ENCODE measurements around the gene TRIM6. TPM values are rescaled to one million over a fixed set of nuclear protein-coding genes. Genes with fewer than 3 reads are reported as not detected.
A peak's percentile ranks its signal among the peaks of the same experiment; 100 is the strongest.

Gene TRIM6
- total RNA-seq, 4 donors from 2014 or later, result 0.15 to 0.35 (median 0.28) TPM

DNA sequence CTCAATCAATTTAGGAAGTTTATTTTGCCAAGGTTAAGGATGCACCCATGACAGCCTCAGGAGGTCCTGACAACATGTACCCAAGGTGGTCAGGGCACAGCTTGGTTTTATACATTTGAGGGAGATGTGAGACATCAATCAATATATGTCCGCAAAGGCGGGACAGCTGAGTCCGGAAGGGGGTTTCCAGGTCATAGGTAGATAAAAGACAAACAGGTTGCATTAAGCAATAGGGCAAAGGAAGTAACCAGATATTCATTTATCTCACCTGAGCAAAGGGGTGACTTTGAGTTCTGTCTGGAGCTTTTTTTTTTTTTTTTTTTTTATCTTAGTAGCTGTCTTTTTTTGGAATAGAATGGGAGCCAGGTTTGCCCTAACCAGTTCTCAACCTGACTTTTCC is 26.4 kb downstream of the TRIM6 start:
- no peaks in the 10 kb centered on the region for H3K36me3 ChIP-seq
- H3K4me1 ChIP-seq, result peaks cover 4 to 6% of the 10 kb centered on the region in 2 donors
- in situ Hi-C loops (cut with MboI; ENCODE audit: low sequenced_read_pairs in 4 of 4), result no loop called here
- H3K4me3 ChIP-seq, result no peak overlapping the region
- no peaks in the 10 kb centered on the region for H3K27me3 ChIP-seq
- no peak overlapping the region for H3K27ac ChIP-seq
- ATAC-seq, result no peak
- no peak for DNase-seq
- TF ChIP-seq, protein P1, sequence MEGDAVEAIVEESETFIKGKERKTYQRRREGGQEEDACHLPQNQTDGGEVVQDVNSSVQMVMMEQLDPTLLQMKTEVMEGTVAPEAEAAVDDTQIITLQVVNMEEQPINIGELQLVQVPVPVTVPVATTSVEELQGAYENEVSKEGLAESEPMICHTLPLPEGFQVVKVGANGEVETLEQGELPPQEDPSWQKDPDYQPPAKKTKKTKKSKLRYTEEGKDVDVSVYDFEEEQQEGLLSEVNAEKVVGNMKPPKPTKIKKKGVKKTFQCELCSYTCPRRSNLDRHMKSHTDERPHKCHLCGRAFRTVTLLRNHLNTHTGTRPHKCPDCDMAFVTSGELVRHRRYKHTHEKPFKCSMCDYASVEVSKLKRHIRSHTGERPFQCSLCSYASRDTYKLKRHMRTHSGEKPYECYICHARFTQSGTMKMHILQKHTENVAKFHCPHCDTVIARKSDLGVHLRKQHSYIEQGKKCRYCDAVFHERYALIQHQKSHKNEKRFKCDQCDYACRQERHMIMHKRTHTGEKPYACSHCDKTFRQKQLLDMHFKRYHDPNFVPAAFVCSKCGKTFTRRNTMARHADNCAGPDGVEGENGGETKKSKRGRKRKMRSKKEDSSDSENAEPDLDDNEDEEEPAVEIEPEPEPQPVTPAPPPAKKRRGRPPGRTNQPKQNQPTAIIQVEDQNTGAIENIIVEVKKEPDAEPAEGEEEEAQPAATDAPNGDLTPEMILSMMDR (IDR thresholded peaks at IDR 0.05 in 4 of 5, conservative IDR thresholded peaks at IDR 0.05 in 1 of 5), result no peak
- TF ChIP-seq POLR2A (IDR thresholded peaks at IDR 0.05), result no peak
- no peaks in the 10 kb centered on the region for H3K9me3 ChIP-seq
- intact Hi-C loops (cut with DNase I; ENCODE audit: low total_unique reads), result no loop called here

DNA sequence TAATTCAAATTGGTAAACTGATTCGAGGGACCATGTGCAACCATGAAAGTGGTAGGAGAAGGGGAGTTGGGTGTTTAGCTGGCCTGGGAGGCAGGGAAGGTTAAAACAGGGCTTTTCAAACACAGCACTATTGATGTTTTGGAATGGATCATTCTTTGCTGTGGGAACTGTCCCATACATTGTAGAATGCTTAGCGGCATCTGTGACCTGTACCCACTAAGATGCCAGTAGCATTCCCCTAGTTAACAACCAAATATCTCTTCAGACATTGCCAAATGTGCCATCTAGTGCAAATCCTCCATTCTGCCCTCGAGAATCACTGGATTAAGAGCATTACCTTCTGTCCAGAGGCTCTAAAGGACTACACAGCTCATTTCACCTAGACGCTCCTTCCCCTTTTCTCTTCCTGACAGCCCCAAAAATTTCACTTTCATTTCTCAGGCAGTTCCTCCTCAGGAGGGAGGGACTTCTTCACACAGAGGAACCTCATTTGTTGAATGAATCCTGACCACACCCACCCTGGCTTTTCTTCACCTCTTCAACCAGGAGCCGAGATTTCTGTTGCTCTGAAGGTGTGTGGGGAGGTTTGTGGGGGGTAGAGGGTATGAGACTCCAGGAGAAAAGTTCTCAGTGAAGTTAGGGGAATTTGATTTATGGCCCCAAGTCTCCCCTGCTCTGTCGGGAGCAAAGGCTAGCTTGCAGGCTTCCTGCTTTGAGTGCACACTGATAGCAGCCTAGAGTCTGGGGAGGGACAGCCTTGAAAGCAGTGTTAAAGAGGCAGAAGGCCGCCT is 28.2 kb downstream of the TRIM6 start, which contains the start of gene TRIM34:
Gene TRIM34 (plus strand): TSS at position 513 of the 791 bp plus-strand sequence. CDS start 7,331 bp downstream, outside the sequence.
- intact Hi-C loops (cut with DNase I; ENCODE audit: low total_unique reads), result no loop called here
- DNase-seq (peak; percentile 20 to 23), ATAC-seq (peak; percentile 80 to 90)
- H3K36me3 ChIP-seq, result no peaks in the 10 kb centered on the region
- H3K4me1 ChIP-seq, result peaks cover 4 to 6% of the 10 kb centered on the region in 2 donors
- H3K9me3 ChIP-seq, result no peaks in the 10 kb centered on the region
- peak within 1 kb of the TSS; percentile 24 to 72 (median 62) for H3K27ac ChIP-seq
- TF ChIP-seq, protein P1 (IDR thresholded peaks at IDR 0.05 in 4 of 5, conservative IDR thresholded peaks at IDR 0.05 in 1 of 5), result no peak
- no peak for TF ChIP-seq POLR2A (IDR thresholded peaks at IDR 0.05)
- peak within 1 kb of the TSS; percentile 46 to 72 (median 62) for H3K4me3 ChIP-seq
- in situ Hi-C loops (cut with MboI; ENCODE audit: low sequenced_read_pairs in 4 of 4), result no loop called here
- no peaks in the 10 kb centered on the region for H3K27me3 ChIP-seq

DNA sequence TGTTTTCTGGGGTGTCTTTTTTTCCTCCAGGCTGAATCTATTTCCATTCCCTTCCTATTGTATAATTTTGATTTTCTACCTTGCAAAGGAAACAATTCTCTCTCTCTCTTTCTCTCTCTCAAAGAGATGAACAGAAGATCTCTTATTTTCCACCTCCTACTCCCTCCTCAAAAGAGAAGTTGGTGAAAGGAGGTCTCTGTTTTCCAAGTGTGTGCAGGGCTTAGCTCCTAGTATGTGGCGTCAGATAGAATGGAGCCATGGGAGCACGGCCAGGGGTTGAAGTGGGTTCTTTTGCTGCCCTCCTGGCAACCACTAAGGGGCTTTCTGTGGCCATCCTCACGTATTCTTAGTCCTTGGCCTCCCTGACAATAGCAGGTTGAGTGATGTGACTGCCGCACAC is 28.8 kb downstream of the TRIM6 start:
- in situ Hi-C loops (cut with MboI; ENCODE audit: low sequenced_read_pairs in 4 of 4) (no loop called here), intact Hi-C loops (cut with DNase I; ENCODE audit: low total_unique reads) (no loop called here)
- no peak for TF ChIP-seq POLR2A (IDR thresholded peaks at IDR 0.05)
- TF ChIP-seq, protein P1 (IDR thresholded peaks at IDR 0.05 in 4 of 5, conservative IDR thresholded peaks at IDR 0.05 in 1 of 5), result no peak
- peaks cover 4 to 6% of the 10 kb centered on the region in 2 donors for H3K4me1 ChIP-seq
- H3K4me3 ChIP-seq, result peak overlapping the region; percentile 46 to 72 (median 62)
- no peaks in the 10 kb centered on the region for H3K36me3 ChIP-seq
- H3K9me3 ChIP-seq, result no peaks in the 10 kb centered on the region
- no peak for ATAC-seq
- peak overlapping the region; percentile 24 to 72 (median 62) for H3K27ac ChIP-seq
- H3K27me3 ChIP-seq, result no peaks in the 10 kb centered on the region
- DNase-seq, result no peak

DNA sequence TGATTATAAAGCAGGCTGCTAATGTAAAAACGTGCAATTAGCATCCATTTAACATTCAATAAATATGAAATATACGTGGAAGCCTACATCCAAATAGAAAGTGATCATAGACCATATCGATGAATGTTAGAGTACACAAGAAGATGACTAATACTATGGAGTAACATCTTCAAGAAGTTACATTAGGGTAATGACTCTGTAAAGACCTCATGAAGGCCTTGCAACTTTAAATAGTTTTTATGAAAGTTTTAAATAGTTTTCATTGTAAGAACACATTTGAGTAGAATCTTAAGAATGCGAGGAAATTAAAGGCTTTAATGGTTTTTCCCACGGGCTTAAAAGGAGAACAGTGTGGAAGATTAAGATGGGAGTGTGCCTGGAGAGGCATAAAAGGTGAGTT is 29.8 kb downstream of the TRIM6 start:
- Histone ChIP-seq H3K4me3 (no peak overlapping the region), H3K27ac (no peak overlapping the region), H3K27me3 (no peaks in the 10 kb centered on the region), H3K9me3 (no peaks in the 10 kb centered on the region), H3K4me1 (peaks cover 4 to 6% of the 10 kb centered on the region in 2 donors), H3K36me3 (no peaks in the 10 kb centered on the region)
- DNase-seq (no peak), ATAC-seq (no peak)
- in situ Hi-C loops (cut with MboI; ENCODE audit: low sequenced_read_pairs in 4 of 4) (no loop called here), intact Hi-C loops (cut with DNase I; ENCODE audit: low total_unique reads) (no loop called here)
- TF ChIP-seq, protein P1 (IDR thresholded peaks at IDR 0.05 in 4 of 5, conservative IDR thresholded peaks at IDR 0.05 in 1 of 5), result no peak
- no peak for TF ChIP-seq POLR2A (IDR thresholded peaks at IDR 0.05)

Data from gastrocnemius medialis (tissue), 4 donors.